Measurements from ENCODE around the gene ACBD6.

The ACBD6 gene

DNA sequence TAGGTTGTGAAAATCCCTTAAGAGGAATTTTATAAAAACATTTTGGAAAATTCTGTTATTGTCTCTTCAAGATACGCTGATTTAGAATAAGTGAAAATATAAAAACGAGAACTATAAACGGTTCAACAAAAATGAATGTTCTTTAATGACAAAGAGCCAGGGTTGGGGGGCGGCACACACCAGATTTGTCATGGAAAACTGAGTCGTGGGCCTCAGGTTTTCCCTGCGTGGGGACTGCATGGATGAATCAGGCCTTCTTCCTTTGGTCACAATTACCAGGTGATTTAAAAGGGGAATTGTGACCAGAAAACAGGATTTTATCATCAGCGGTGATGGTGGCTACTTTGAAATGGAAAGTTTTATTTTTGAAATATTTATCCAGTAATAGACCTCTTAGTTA is 263.7 kb downstream of the ACBD6 start:
- Histone ChIP-seq H3K9me3 (ENCODE audit: control extremely low read depth in 1 of 5, control insufficient read depth in 4 of 5, insufficient read depth in 2 of 5, low read depth in 1 of 5, low read length in 4 of 5) (no peaks in the 10 kb centered on the region), H3K27ac (ENCODE audit: insufficient read depth in 1 of 2, low read depth in 1 of 2, low read length in 2 of 2, poor library complexity in 1 of 2, severe bottlenecking in 2 of 2) (no peak overlapping the region), H3K27me3 (replicated peaks in 2 of 5; ENCODE audit: control insufficient read depth in 4 of 5, insufficient read depth in 5 of 5, low read length in 4 of 5) (peaks cover 35 to 94% (median 65%) of the 10 kb centered on the region in 5 experiments), H3K4me3 (ENCODE audit: control insufficient read depth in 1 of 7, extremely low read depth in 1 of 7, insufficient read depth in 4 of 7, low read depth in 2 of 7, low read length in 6 of 7) (no peak overlapping the region), H3K36me3 (ENCODE audit: control insufficient read depth in 4 of 4, insufficient read depth in 4 of 4, low read length in 3 of 4) (no peaks in the 10 kb centered on the region), H3K4me1 (ENCODE audit: control extremely low read depth in 1 of 4, control insufficient read depth in 4 of 4, insufficient read depth in 4 of 4, low read length in 3 of 4) (peaks cover 0 to 20% (median 16%) of the 10 kb centered on the region in 4 experiments)
- CTCF ChIA-PET: no interaction called here
- DNase-seq: no peak
- 19% methylated on average over 6 of the region's 7 CpGs for WGBS (ENCODE audit: insufficient coverage)
- POLR2A ChIA-PET: interaction anchor here (0.6 kb wide), 2 partner anchors 904 to 1014 kb away, joined by 3 read pairs; no protein-coding TSS in a partner anchor

All from common myeloid progenitor, CD34-positive (primary cell).